Neuronal stem cell (in vitro differentiated cells): ENCODE results near the gene GDPD5.
A peak's percentile ranks its signal among the peaks of the same experiment; 100 is the strongest.

Experiments used
- DNase-seq: peaks from one replicate; pipeline ENCODE4 v3.0.0-alpha.2; 2013; ENCODE audit warnings: low spot score
- H2AFZ ChIP-seq: one replicate; pipeline ENCODE4 v1.6.1; 2013; ENCODE audit warnings: mild to moderate bottlenecking, low read length, inconsistent platforms
- H2AK5ac ChIP-seq: 2 replicates; pipeline ENCODE4 v1.6.1; 2013; ENCODE audit warnings: low read depth, mild to moderate bottlenecking, inconsistent platforms, low read length, moderate library complexity, mixed read lengths
- H2BK120ac ChIP-seq: 2 replicates; pipeline ENCODE4 v1.6.1; 2013; ENCODE audit warnings: low read depth, mild to moderate bottlenecking, inconsistent platforms, low read length, moderate library complexity, mixed read lengths
- H2BK12ac ChIP-seq: one replicate; pipeline ENCODE4 v1.6.1; 2013; ENCODE audit warnings: low read length, inconsistent platforms
- H2BK15ac ChIP-seq: 2 replicates; pipeline ENCODE4 v1.6.1; 2013; ENCODE audit warnings: mild to moderate bottlenecking, low read length, inconsistent platforms, mixed read lengths
- H2BK5ac ChIP-seq: one replicate; pipeline ENCODE4 v1.6.1; 2013; ENCODE audit warnings: inconsistent platforms, mild to moderate bottlenecking, low read length, moderate library complexity
- H3K14ac ChIP-seq: one replicate; pipeline ENCODE4 v1.6.1; 2013; ENCODE audit warnings: low read length, inconsistent platforms
- H3K18ac ChIP-seq: 2 replicates; pipeline ENCODE4 v1.6.1; 2013; ENCODE audit warnings: low read length, inconsistent platforms
- H3K23ac ChIP-seq: 2 replicates; pipeline ENCODE4 v1.6.1; 2013; ENCODE audit warnings: low read depth, mild to moderate bottlenecking, mixed read lengths, low read length, inconsistent platforms; ENCODE audit not compliant: poor library complexity
- H3K27ac ChIP-seq: replicated peaks from 3 replicates; pipeline ENCODE4 v1.5.1; 2013; ENCODE audit warnings: low read length, inconsistent platforms
- H3K27me3 ChIP-seq, 3 experiments: 2 replicates each; pipeline ENCODE4 v1.6.1; 2013; ENCODE audit warnings: low read length in 3 of 3, mild to moderate bottlenecking in 2 of 3, inconsistent platforms in 1 of 3, low read depth in 1 of 3, mixed read lengths in 1 of 3, moderate library complexity in 1 of 3; ENCODE audit not compliant: control insufficient read depth in 3 of 3, insufficient read depth in 3 of 3
- H3K36me3 ChIP-seq, 2 donors: replicated peaks in 1 of 2; 2 replicates each; pipeline ENCODE4 v1.6.1; 2013; ENCODE audit warnings: low read length in 2 of 2; ENCODE audit not compliant: control insufficient read depth in 2 of 2, insufficient read depth in 2 of 2
- H3K4ac ChIP-seq: 2 replicates; pipeline ENCODE4 v1.6.1; 2013; ENCODE audit warnings: inconsistent platforms, mild to moderate bottlenecking, low read length, moderate library complexity
- H3K4me1 ChIP-seq, 2 donors: 1 replicate in 1 of 2; 2 replicates in 1 of 2; pipeline ENCODE4 v1.6.1; 2013; ENCODE audit warnings: low read length in 2 of 2, low read depth in 1 of 2; ENCODE audit not compliant: control insufficient read depth in 2 of 2, insufficient read depth in 1 of 2
- H3K4me2 ChIP-seq: one replicate; pipeline ENCODE4 v1.6.1; 2013; ENCODE audit warnings: mild to moderate bottlenecking, low read length, inconsistent platforms; ENCODE audit not compliant: insufficient read depth, poor library complexity, severe bottlenecking
- H3K4me3 ChIP-seq, 2 donors: 2 replicates each; pipeline ENCODE4 v1.5.1; 2013; ENCODE audit warnings: low read length in 2 of 2, mild to moderate bottlenecking in 2 of 2, inconsistent platforms in 1 of 2, moderate library complexity in 1 of 2
- H3K79me1 ChIP-seq: one replicate; pipeline ENCODE4 v1.6.1; 2013; ENCODE audit warnings: low read depth, mild to moderate bottlenecking, inconsistent platforms, low read length, moderate library complexity
- H3K9ac ChIP-seq: one replicate; pipeline ENCODE4 v1.6.1; 2013; ENCODE audit warnings: mild to moderate bottlenecking, low read depth, low read length, inconsistent platforms; ENCODE audit not compliant: poor library complexity
- H3K9me3 ChIP-seq, 2 donors: replicated peaks in 1 of 2; 2 replicates each; pipeline versions ENCODE3 to v1.6.1; 2013; ENCODE audit warnings: low read length in 2 of 2, mild to moderate bottlenecking in 2 of 2, inconsistent platforms in 1 of 2, low read depth in 1 of 2, mixed read lengths in 1 of 2, moderate library complexity in 1 of 2; ENCODE audit not compliant: control insufficient read depth in 2 of 2, insufficient read depth in 1 of 2
- H4K8ac ChIP-seq: one replicate; pipeline ENCODE4 v1.6.1; 2013; ENCODE audit warnings: low read depth, mild to moderate bottlenecking, inconsistent platforms, low read length, moderate library complexity
- H4K91ac ChIP-seq: one replicate; pipeline ENCODE4 v1.6.1; 2013; ENCODE audit warnings: low read length, low read depth, mild to moderate bottlenecking, inconsistent platforms; ENCODE audit not compliant: poor library complexity
- WGBS, 2 donors: extraction: QIAGEN DNeasy Blood & Tissue Kit; methylation state at CpG; one replicate each; pipeline ENCODE4 v1.1.7; 2013; ENCODE audit warnings: missing lambda C conversion rate in 2 of 2, mixed read lengths in 1 of 2; ENCODE audit not compliant: insufficient read length in 2 of 2, insufficient replicate concordance in 1 of 2; ENCODE audit errors: extremely low coverage in 2 of 2; 5-methylcytosine and 5-hydroxymethylcytosine counted together

GDPD5 gene

DNA sequence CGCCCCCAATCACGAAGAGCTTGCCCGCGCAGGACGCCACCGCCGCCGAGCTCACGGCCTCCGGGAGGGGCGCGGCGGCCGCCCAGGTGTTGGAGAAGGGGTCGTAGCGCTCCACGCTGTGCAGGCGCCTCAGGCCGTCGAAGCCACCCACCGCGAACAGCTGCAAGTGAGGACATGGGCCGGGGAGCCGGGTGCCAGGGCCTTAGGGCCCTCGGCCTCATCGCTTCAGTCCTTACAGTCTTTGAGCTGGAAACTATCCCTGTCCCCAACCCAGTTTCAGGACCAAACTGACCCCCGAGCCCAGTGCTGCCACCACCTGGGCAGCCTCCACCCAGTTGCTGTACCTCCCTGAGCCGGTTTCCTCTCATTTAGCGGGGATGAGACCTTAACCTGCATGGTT lies 100.3 kb downstream of the GDPD5 start:
- Histone ChIP-seq H3K36me3 (peaks cover 16 to 24% of the 10 kb centered on the region in 2 donors), H3K4me3 (no peak overlapping the region), H4K8ac (no peak overlapping the region), H3K4me2 (peak overlapping the region; percentile 21), H3K23ac (no peak overlapping the region), H4K91ac (no peak overlapping the region), H2BK120ac (no peak overlapping the region), H3K14ac (no peak overlapping the region), H3K27me3 (peaks cover 14 to 18% (median 17%) of the 10 kb centered on the region in 3 experiments), H2BK15ac (no peak overlapping the region), H3K18ac (peak overlapping the region; percentile 76), H3K27ac (no peak overlapping the region), H3K9ac (no peak overlapping the region), H2AK5ac (no peak overlapping the region), H2BK5ac (peak overlapping the region; percentile 35), H3K4ac (peak overlapping the region; percentile 27), H3K79me1 (no peaks in the 10 kb centered on the region), H2BK12ac (no peak overlapping the region), H3K9me3 (peaks cover 9 to 13% of the 10 kb centered on the region in 2 donors), H2AFZ (no peak overlapping the region), H3K4me1 (peaks cover 23 to 24% of the 10 kb centered on the region in 2 donors)
- no CpG with 5 or more reads among the region's 29 CpGs for WGBS, 2 donors
- DNase-seq, result no peak

DNA sequence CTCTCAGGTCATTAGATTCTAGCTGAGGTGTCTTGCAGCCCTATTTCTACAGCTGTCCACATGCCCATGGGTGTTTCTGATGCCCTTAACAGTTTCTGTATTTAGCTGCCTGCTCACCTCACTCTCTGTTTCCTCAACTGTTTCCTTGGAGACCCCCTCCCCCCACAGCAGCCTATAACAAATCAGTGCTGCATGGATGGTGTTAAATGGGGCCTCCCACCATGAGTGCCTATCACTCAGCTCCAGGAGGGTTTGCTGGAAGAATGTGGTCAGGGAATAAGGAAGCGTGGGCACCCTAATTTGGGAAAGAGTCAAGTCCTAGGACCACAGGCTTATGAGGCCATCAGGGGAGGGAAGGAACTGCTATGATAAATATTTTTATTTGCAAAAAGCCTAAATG lies 101.3 kb downstream of the GDPD5 start:
- no peak overlapping the region for H3K4me3 ChIP-seq
- DNase-seq, result peak; percentile 61
- H3K9me3 ChIP-seq, result peaks cover 6 to 9% of the 10 kb centered on the region in 2 donors
- H3K4ac ChIP-seq, result no peak overlapping the region
- WGBS, 2 donors, result no CpG with 5 or more reads among the region's 1 CpG
- H3K14ac ChIP-seq, result no peak overlapping the region
- H3K79me1 ChIP-seq, result peaks cover 3% of the 10 kb centered on the region
- H3K27me3 ChIP-seq, result peaks cover 3 to 8% (median 7%) of the 10 kb centered on the region in 3 experiments
- no peak overlapping the region for H3K18ac ChIP-seq
- no peak overlapping the region for H3K4me2 ChIP-seq
- H2BK12ac ChIP-seq, result no peak overlapping the region
- no peak overlapping the region for H4K91ac ChIP-seq
- H3K36me3 ChIP-seq, result peaks cover 19 to 24% of the 10 kb centered on the region in 2 donors
- H3K27ac ChIP-seq, result peak overlapping the region; percentile 72
- no peak overlapping the region for H3K23ac ChIP-seq
- no peak overlapping the region for H2AK5ac ChIP-seq
- peak overlapping the region; percentile 4 for H2BK5ac ChIP-seq
- no peak overlapping the region for H2BK120ac ChIP-seq
- no peak overlapping the region for H2AFZ ChIP-seq
- H2BK15ac ChIP-seq, result no peak overlapping the region
- H4K8ac ChIP-seq, result no peak overlapping the region
- peaks cover 22 to 28% of the 10 kb centered on the region in 2 donors for H3K4me1 ChIP-seq
- no peak overlapping the region for H3K9ac ChIP-seq

DNA sequence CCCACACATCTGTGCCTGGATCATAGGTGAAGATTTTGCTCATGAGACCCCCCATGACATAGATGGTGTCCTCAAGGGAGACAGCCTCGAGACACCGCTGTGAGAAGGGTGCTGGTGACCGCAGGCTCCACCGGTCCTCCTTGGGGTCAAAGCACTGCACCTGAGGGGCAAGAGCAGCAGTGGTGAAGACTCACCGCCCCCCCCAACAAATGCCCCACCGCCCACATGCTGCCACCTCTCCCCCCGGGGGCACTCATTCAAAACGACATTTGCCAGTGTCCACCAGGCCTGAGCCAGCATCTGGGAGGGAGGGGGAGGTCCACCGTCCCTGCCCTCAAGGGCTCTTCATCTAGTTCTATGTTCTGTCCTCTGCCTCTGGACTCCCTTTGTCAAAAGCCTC lies 102.0 kb downstream of the GDPD5 start:
- Histone ChIP-seq H2AK5ac (no peak overlapping the region), H3K79me1 (peaks cover 3% of the 10 kb centered on the region), H3K9ac (no peak overlapping the region), H2BK12ac (no peak overlapping the region), H3K4me1 (peaks cover 22 to 28% of the 10 kb centered on the region in 2 donors), H2BK5ac (peak overlapping the region; percentile 4), H3K36me3 (peaks cover 18 to 26% of the 10 kb centered on the region in 2 donors), H4K8ac (no peak overlapping the region), H3K4me3 (no peak overlapping the region), H2AFZ (no peak overlapping the region), H3K23ac (no peak overlapping the region), H3K14ac (peak overlapping the region; percentile 42), H3K27ac (peak overlapping the region; percentile 72), H4K91ac (no peak overlapping the region), H3K27me3 (peaks cover 0 to 1% (median under 1%) of the 10 kb centered on the region in 3 experiments), H3K9me3 (peaks cover 0 to 2% of the 10 kb centered on the region in 2 donors), H3K4ac (no peak overlapping the region), H2BK15ac (peak overlapping the region; percentile 67), H2BK120ac (no peak overlapping the region), H3K4me2 (peak overlapping the region; percentile 26), H3K18ac (peak overlapping the region; percentile 15)
- no CpG with 5 or more reads among the region's 9 CpGs for WGBS, 2 donors
- DNase-seq, result no peak

DNA sequence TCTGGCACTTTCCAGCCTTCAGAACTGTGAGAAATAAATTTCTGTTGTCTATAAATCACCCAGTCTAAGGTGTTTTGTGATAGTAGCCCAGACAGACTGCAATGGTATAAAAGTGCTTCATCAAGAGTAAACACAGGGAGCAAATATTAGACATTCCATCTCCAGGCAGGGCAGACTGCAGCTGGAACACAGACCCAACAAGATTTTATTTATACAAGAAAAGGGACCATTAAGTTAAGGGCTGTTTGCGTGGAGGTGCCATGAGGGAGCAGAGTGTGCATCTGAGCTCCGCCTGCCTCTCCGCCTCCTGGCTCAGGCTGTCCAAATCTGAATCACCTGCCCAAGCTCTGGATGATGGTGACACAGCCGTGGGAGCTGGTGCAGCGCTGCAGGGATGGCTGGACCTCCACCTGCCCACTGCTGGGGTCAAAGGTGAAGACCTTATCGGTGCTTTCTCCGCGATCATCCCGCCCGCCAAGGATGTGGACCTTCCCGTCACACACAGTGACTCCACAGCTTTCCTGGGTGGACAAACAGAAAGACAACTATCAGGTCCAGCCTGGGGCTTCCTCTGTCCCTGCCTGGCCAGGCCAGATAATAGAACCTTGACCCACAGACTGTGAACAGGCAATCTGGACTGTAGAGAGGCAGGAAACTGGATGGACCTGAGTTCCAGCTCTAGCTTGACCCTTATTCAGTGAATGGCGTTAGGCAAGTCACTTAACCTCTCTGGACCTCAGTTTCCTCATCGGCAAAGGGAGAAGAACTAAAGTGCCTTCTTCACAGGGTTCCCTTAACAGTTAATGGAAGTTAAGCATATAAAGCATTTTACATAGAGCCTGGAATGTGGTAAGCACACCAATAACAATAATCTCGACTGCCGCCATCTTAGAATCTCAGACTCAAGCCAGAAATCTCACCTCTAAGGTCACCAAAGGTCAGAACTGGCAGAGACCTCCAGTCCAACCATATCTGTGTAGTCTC lies 103.2 kb downstream of the GDPD5 start:
- Histone ChIP-seq H3K4me1 (peaks cover 22 to 28% of the 10 kb centered on the region in 2 donors), H3K27me3 (no peaks in the 10 kb centered on the region), H2BK120ac (no peak overlapping the region), H2AFZ (no peak overlapping the region), H3K9me3 (no peaks in the 10 kb centered on the region), H4K8ac (no peak overlapping the region), H2AK5ac (no peak overlapping the region), H4K91ac (no peak overlapping the region), H3K4me2 (no peak overlapping the region), H3K27ac (peak overlapping the region; percentile 72), H3K9ac (no peak overlapping the region), H3K14ac (no peak overlapping the region), H2BK5ac (no peak overlapping the region), H2BK12ac (no peak overlapping the region), H3K4me3 (no peak overlapping the region), H3K79me1 (peaks cover 11% of the 10 kb centered on the region), H3K36me3 (peaks cover 25 to 34% of the 10 kb centered on the region in 2 donors), H3K23ac (no peak overlapping the region), H2BK15ac (no peak overlapping the region), H3K4ac (no peak overlapping the region), H3K18ac (no peak overlapping the region)
- WGBS, 2 donors, result no CpG with 5 or more reads among the region's 15 CpGs
- no peak for DNase-seq
